ENCODE data around the gene TMEM132C. TPM values are rescaled to one million over a fixed set of nuclear protein-coding genes. Genes with fewer than 3 reads are reported as not detected.

TMEM132C gene
- total RNA-seq, 1 donor from 2014 or later = not detected

GRCh38 chr12:128337071-128337345, 70.0 kb downstream of the TMEM132C start:
- no peak for DNase-seq (ENCODE audit: low read depth)
- no peak overlapping the region for H3K4me3 ChIP-seq (ENCODE audit: low read depth, low read length)
- TF ChIP-seq CTCF (conservative IDR thresholded peaks at IDR 0.05; ENCODE audit: low read depth, low read length) = no peak

DNA sequence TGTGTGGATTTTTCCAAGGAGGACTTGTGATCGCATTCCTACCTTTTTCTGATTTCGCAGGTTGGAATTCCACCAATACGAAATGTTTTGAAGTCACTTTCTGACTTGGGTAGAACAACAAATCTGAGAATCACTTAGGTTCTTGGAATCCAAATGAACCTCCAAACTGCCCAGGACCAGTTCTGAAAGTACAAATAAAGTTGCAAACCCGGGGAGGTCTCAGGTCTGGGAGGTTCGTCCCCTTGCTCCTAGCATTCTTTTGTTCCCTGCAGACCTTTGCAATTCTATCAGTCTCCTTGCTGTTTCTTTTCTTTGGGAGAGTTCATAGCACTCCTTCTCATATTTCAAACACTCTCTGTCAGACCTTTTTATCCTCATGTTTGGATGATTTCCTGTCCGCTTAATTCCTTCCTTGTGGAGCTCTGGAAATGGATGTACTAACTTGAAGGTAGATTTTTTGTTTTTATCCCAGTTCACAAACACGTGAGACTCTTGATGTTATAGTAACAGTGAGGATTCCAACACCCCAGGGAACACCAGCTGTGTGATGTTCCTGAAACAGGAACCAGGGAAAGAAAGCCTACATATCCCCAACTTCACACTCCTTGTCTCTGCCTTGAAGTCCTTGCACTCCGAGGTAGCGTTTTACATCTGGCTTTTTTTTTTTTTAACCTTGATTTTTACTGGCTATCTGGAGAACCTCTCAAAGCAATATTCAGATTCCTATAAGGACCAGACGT, 70.6 kb downstream of the TMEM132C start:
- no peak for DNase-seq (ENCODE audit: low read depth)
- TF ChIP-seq CTCF (conservative IDR thresholded peaks at IDR 0.05; ENCODE audit: low read depth, low read length) = no peak
- no peak overlapping the region for H3K4me3 ChIP-seq (ENCODE audit: low read depth, low read length)

- H3K4me3 ChIP-seq (ENCODE audit: low read depth, low read length) = no peak overlapping the region
- DNase-seq (ENCODE audit: low read depth) = no peak
- TF ChIP-seq CTCF (conservative IDR thresholded peaks at IDR 0.05; ENCODE audit: low read depth, low read length) = no peak
These were observed 71.6 kb downstream of the TMEM132C start for GRCh38 chr12:128338386-128339125.

- no peak for TF ChIP-seq CTCF (conservative IDR thresholded peaks at IDR 0.05; ENCODE audit: low read depth, low read length)
- H3K4me3 ChIP-seq (ENCODE audit: low read depth, low read length) = no peak overlapping the region
- DNase-seq (ENCODE audit: low read depth) = no peak
These were observed 72.2 kb downstream of the TMEM132C start for GRCh38 chr12:128339126-128339520.

GRCh38 chr12:128339631-128340030, 72.7 kb downstream of the TMEM132C start:
- no peak for DNase-seq (ENCODE audit: low read depth)
- no peak overlapping the region for H3K4me3 ChIP-seq (ENCODE audit: low read depth, low read length)
- no peak for TF ChIP-seq CTCF (conservative IDR thresholded peaks at IDR 0.05; ENCODE audit: low read depth, low read length)

GRCh38 chr12:128353301-128353700, 86.3 kb downstream of the TMEM132C start:
- no peak overlapping the region for H3K4me3 ChIP-seq (ENCODE audit: low read depth, low read length)
- TF ChIP-seq CTCF (conservative IDR thresholded peaks at IDR 0.05; ENCODE audit: low read depth, low read length) = no peak
- DNase-seq (ENCODE audit: low read depth) = no peak

DNA sequence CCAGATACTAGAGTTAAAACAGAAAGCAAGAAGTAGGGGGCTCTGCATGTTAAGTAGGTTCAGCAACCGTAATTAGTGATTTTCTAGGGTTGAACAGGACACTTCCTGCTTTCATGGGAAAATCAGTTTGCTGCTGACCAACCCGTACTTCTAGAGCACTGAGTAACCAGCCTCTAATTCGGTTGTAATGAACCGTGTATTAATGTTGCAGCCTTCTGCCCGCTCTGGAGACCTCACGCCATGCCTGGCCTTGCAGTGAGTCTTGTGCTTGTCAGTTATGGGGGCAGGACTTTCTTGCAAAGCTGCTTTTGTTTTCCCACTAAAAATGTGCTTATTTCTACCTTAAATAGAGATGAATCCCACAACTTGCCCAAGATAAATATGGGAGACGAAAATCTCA, 89.6 kb downstream of the TMEM132C start:
- H3K4me3 ChIP-seq (ENCODE audit: low read depth, low read length) = no peak overlapping the region
- no peak for DNase-seq (ENCODE audit: low read depth)
- no peak for TF ChIP-seq CTCF (conservative IDR thresholded peaks at IDR 0.05; ENCODE audit: low read depth, low read length)

All from epithelial cell of proximal tubule (primary cell).